Hematopoietic multipotent progenitor cell (in vitro differentiated cells): ENCODE results near the gene PITPNC1. TPM values are rescaled to one million over a fixed set of nuclear protein-coding genes. Genes with fewer than 3 reads are reported as not detected.

Source experiments
- DNase-seq, 3 donors: peaks; one replicate each; pipeline ENCODE4 v3.0.0-alpha.2; 2011 to 2015; ENCODE audit warnings: low read depth in 2 of 3, low spot score in 2 of 3
- total RNA-seq: library from RNA; depleted of rRNA; stranded (reverse); fragments of >200 nt; gene quantifications from one replicate; pipeline ENCODE4 v1.2.3, GENCODE V29; 2012

Gene PITPNC1
- total RNA-seq, 1 donor, result 5.9 TPM

GRCh38 chr17:67662712-67663111, 285.6 kb downstream of the PITPNC1 start:
- no peak for DNase-seq

- DNase-seq, result no peak
Measured at GRCh38 chr17:67663457-67663856, 286.4 kb downstream of the PITPNC1 start.

DNA sequence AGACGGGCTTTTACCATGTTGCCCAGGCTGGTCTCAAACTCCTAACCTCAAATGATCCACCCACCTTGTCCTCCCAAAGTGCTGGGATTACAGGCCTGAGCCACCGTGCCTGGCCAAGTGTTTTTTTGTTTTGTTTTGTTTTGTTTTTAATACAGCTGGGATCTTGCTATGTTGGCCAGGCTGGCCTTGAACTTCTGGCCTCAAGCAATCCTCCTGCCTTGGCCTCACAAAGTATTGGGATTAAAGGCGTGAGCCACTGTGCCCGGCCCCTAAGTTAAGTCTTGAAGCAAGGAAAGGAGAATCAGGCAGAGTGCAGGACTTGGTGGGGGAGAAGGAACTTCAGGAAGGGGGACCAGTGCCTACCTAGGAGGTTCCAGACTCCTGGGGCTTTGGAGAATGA, 288.9 kb downstream of the PITPNC1 start:
- DNase-seq, result no peak

GRCh38 chr17:67666710-67667109, 289.6 kb downstream of the PITPNC1 start:
- no peak for DNase-seq

DNA sequence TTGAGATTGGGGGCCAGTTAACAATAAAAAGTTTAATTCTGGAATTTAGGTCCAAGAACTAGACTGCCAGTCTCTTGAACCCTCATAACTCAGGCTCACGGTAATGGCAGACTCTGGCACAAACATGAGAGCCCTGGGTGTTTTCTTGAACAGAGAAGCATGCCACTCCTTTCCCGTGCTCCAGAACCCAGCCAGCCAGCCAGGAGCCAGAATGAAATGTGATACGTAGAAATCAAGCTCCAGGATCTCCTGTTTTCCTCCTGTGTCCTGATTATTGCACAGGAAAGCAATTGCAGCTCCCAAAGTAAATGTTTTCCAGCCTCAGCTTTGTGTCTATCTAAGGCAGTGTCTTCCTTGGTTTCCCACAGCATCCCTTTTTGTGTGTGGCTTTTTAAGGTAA, 294.4 kb downstream of the PITPNC1 start:
- DNase-seq, result no peak

GRCh38 chr17:67672592-67673335, 295.7 kb downstream of the PITPNC1 start:
- DNase-seq, result no peak

GRCh38 chr17:67675481-67675880, 298.4 kb downstream of the PITPNC1 start:
- no peak for DNase-seq

GRCh38 chr17:67676305-67676704, 299.2 kb downstream of the PITPNC1 start:
- DNase-seq, result no peak

DNA sequence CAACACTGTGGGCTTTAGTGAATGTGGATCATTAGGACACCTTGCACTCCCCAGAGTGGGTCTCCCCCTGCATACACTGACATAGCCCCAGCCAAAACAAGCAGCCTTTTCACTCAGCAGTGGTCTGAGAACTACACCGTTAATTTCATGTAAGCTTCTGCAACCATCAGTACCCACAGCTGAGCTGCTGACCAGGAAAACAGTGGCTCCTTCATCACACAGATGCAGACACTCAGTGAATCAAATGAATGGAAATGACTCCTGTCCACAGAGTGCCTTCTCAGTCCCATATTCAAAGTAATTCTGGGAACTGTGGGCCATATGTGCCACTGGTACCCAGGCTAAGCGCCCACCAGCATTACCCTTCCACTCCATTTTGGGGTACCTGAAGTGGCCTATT, 301.3 kb downstream of the PITPNC1 start:
- DNase-seq, result no peak

GRCh38 chr17:67679225-67679624, 302.1 kb downstream of the PITPNC1 start:
- DNase-seq, result no peak

DNA sequence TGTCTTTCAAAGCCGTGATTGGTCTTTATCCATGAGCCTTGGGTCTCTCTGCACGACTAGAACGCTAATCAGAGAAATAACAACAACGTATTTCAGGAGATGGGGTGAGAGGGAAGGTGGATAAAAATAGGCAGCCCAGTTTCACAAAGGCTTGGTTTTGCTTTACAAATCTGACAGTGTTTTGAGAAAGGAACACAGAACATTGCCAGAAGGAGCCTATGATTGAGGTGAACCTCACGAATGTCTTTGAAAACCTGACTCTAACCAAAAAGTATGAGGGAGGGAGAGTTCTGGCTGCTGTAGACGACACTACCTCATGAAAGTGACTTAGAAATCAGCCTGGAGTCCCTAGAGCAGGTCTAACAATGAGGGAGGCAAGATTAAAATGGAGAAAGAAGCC, 302.6 kb downstream of the PITPNC1 start:
- DNase-seq, result no peak

DNA sequence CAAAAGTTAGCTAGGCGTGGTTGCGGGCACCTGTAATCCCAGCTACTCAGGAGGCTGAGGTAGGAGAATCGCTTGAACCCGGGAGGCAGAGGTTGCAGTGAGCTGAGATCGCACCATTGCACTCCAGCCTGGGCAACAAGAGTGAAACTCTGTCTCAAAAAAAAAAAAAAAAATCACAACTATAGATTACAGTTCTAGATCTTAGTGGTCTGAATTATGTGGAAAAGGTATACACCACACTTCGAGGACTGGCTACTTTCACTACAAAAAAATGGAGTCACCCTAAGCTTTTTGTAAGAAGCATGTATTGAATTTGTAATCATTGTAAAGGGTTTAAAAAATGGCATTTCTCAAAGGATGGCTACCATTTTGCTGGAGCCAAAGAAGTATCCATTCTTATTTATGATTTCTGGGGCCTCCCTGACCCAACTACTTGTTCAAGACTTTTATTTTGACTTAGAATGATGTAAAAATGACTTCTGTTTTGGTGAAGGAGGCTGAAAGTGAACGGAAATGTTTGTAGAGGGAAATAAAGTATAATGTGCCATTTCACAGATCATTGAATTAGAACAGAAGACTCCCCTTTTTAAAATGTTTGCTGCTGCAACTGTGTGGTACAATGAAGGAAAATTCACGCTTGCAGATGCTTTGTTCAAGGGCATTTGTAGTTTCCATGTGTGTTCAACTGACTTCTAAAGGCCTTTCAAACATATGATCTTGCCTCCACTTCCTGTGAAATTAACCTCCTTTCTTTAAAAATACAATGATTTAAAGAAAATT, 303.6 kb downstream of the PITPNC1 start:
- no peak for DNase-seq

GRCh38 chr17:67682196-67682595, 305.1 kb downstream of the PITPNC1 start:
- DNase-seq, result no peak

GRCh38 chr17:67685351-67685750, 308.3 kb downstream of the PITPNC1 start:
- no peak for DNase-seq

GRCh38 chr17:67686241-67686640, 309.2 kb downstream of the PITPNC1 start:
- DNase-seq, result no peak

GRCh38 chr17:67687511-67687910, 310.4 kb downstream of the PITPNC1 start:
- no peak for DNase-seq

DNA sequence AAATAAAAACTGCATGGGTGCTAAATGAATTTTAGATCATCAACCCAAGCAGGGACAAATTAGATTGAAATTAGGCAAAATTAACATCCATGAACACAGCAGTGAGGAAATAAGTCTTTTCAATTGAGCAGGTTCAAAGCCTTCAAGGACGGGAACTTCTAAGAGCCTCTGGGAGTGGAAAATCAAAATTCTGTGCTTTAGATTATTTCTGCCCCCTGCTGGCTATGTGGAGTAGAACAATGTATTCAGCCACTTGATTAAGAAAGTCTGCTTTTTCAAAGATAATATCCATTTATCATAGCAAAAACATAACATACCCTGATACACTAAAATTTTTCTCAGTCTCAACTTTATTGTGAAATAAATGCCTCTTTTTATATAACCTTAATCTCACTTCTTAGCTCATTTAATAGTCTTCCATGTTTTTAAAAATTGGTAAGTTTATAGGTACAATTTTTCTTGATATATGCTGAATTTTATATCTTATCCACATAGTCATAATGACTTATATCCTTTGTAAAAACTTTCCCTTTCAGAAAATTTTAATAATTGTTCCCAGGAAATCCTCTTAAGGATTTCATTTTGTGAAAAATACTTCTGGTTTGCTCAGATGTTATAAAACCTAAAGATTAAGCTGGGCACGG, 312.6 kb downstream of the PITPNC1 start:
- peak; percentile 19 to 77 (median 45) for DNase-seq

DNA sequence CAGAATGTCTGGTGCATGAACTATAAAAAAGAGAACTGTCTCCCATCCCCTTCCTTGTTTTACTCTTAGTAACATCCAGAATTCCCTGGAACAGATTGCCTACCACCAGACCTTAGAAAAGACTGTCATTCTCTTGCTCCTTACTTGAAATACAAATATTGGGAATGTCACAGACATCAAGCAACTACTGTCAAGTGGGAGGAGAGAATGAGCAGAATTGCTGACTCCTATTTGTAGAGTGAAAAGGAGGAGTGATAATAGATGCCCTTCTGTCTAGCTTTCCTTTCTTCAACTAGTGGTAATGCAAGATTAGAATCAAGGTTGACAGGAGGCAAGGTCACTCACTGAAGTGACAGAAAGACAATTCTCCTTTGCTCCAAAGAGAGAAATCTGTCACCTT, 316.7 kb downstream of the PITPNC1 start:
- DNase-seq, result no peak

DNA sequence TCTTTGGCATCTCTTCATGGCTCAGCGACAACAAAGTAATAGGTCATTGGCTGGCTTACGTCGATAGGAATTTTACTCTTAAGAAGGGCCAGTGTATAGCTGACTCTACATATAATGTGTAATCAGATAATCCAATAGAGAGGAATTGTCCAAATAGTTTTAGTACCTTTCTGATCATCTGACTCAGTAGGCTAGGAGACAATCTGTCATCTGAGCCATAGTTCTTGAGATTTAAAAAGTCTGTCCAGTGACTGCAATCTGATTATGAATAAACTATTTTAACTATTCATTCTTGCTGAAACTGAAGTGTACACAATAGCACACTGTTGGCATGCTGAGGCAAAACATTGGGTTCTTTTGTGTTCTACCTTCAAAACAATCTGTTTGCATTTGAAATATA, 319.3 kb downstream of the PITPNC1 start:
- no peak for DNase-seq

DNA sequence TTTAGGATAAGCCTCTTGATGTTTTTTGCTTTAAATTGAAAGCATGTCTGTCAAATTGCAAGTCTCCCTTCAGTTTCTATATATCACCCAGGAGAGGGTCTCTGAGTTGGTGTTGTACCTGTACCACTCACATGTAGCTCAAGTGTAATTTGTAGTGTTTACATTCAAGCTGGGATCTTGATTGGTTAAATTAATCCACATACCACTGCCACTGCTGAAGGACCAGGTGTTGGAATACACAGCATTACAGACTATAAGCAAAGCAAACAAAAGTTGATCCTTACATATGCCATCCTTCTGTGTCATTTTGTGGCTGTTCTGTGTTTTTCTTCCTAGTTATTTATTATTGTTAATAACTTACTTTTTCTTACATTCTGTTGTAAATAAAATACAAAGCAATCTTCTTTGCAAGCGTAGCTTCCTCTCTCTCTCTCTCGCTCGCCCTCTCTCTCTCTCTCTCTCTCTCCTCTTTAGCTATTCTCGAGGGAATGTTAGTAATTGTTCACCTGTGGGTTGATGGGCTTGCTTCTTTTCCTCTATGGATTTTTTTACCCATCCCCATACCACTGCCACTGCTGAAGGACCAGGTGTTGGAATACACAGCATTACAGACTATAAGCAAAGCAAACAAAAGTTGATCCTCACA, 319.9 kb downstream of the PITPNC1 start:
- DNase-seq, result no peak

GRCh38 chr17:67700037-67700724, 323.1 kb downstream of the PITPNC1 start:
- no peak for DNase-seq
